Ascending aorta (tissue), 2 donors: Measurements from ENCODE around the gene CRTAC1. TPM values are rescaled to one million over a fixed set of nuclear protein-coding genes. Genes with fewer than 3 reads are reported as not detected.

Experiments used
- DNase-seq, 2 donors: peaks; one replicate each; pipeline ENCODE4 v3.0.0-alpha.2; 2019; ENCODE audit warnings: low spot score in 2 of 2
- H3K27ac ChIP-seq, 2 donors: fragments of 200-600 bp; sonication (generic); one replicate each; pipeline ENCODE4 v1.5.1; 2016 to 2017; ENCODE audit warnings: mild to moderate bottlenecking in 1 of 2
- H3K27me3 ChIP-seq: fragments of 200-600 bp; sonication (generic); one replicate; pipeline ENCODE4 v1.5.1; 2017
- H3K36me3 ChIP-seq, 2 donors: fragments of 200-600 bp; sonication (generic); one replicate each; pipeline ENCODE4 v1.5.1; 2016
- H3K4me1 ChIP-seq, 2 donors: fragments of 200-600 bp; sonication (generic); one replicate each; pipeline ENCODE4 v1.5.1; 2016 to 2017; ENCODE audit warnings: mild to moderate bottlenecking in 1 of 2
- H3K4me3 ChIP-seq, 2 donors: fragments of 200-600 bp; sonication (generic); one replicate each; pipeline ENCODE4 v1.5.1; 2016 to 2017; ENCODE audit warnings: mild to moderate bottlenecking in 1 of 2
- H3K9me3 ChIP-seq, 2 donors: fragments of 200-600 bp; sonication (generic); one replicate each; pipeline ENCODE4 v1.5.1; 2016
- intact Hi-C: fragments of 100-400 bp; cut with DNase I; formaldehyde crosslinking; loops from one replicate; pipeline ENCODE4 v1.15.1; 2023
- total RNA-seq: library from RNA; depleted of rRNA; stranded (reverse); fragments of >200 nt; gene quantifications from one replicate; pipeline ENCODE4 v1.1.0, GENCODE V29; 2016
- TF ChIP-seq, protein P1 (sequence below), 3 experiments: fragments of 200-600 bp in 2 of 3; fragments of 450-650 bp in 1 of 3; sonication (generic) in 2 of 3; IDR thresholded peaks; one replicate each; pipeline ENCODE4 v1.5.1; 2016 to 2019; ENCODE audit warnings: antibody characterized with exemption in 3 of 3, mild to moderate bottlenecking in 1 of 3, moderate library complexity in 1 of 3

CRTAC1 gene
- total RNA-seq, 1 donor from 2014 or later, result 25.2 TPM

GRCh38 chr10:97915346-97916131 lies 114.9 kb downstream of the CRTAC1 start:
- Histone ChIP-seq H3K4me1 (no peaks in the 10 kb centered on the region), H3K27ac (no peak overlapping the region), H3K36me3 (no peaks in the 10 kb centered on the region), H3K9me3 (no peaks in the 10 kb centered on the region), H3K27me3 (no peaks in the 10 kb centered on the region), H3K4me3 (no peak overlapping the region)
- TF ChIP-seq, protein P1, sequence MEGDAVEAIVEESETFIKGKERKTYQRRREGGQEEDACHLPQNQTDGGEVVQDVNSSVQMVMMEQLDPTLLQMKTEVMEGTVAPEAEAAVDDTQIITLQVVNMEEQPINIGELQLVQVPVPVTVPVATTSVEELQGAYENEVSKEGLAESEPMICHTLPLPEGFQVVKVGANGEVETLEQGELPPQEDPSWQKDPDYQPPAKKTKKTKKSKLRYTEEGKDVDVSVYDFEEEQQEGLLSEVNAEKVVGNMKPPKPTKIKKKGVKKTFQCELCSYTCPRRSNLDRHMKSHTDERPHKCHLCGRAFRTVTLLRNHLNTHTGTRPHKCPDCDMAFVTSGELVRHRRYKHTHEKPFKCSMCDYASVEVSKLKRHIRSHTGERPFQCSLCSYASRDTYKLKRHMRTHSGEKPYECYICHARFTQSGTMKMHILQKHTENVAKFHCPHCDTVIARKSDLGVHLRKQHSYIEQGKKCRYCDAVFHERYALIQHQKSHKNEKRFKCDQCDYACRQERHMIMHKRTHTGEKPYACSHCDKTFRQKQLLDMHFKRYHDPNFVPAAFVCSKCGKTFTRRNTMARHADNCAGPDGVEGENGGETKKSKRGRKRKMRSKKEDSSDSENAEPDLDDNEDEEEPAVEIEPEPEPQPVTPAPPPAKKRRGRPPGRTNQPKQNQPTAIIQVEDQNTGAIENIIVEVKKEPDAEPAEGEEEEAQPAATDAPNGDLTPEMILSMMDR (IDR thresholded peaks at IDR 0.05), result no peak
- DNase-seq, result no peak
- intact Hi-C loops, result loop anchor here (1.0 kb wide), 1 partner anchor 126 kb away; no protein-coding TSS in a partner anchor

- H3K27me3 ChIP-seq, result no peaks in the 10 kb centered on the region
- TF ChIP-seq, protein P1 (IDR thresholded peaks at IDR 0.05), result peak; percentile 60 to 87 (median 83)
- H3K9me3 ChIP-seq, result no peaks in the 10 kb centered on the region
- peak in 1 of 2 donors; percentile 73 for DNase-seq
- no peak overlapping the region for H3K4me3 ChIP-seq
- intact Hi-C loops, result loop anchor here (1.0 kb wide), 2 partner anchors 126 to 131 kb away; no protein-coding TSS in a partner anchor
- no peak overlapping the region for H3K27ac ChIP-seq
- no peaks in the 10 kb centered on the region for H3K4me1 ChIP-seq
- no peaks in the 10 kb centered on the region for H3K36me3 ChIP-seq
Measured at GRCh38 chr10:97914837-97915211, 115.6 kb downstream of the CRTAC1 start.

DNA sequence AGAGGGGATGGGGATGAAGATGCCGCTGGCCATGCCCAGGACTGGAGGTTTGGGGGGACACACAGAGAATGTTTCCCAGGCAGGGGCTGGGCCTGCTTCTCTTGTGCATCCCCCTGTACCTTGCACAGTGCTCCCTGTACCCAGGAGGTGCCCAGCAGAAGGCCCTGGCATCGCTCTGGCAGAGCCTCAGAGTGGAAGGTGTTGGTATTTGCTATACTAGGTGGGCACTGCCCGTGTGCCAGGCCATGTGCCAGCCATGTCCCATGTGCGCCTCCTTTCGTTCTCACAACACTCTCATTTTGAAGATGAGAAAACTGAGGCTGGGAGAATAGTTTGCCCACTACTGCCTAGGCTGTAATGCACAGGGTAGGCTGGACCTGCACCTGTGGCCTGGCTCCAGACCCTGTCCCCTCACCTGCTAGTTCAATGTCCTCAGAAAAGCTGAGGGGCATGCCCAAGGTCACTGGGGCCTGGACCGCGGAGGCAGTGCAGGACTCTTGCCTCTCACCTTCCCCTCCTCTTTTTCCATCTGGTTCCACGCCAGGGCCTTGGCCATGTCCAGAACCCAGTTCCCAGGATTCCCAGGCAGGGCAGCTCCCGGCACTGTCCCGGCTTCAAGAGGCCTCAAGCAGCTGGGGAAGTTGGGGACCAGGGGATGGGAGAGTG lies 116.1 kb downstream of the CRTAC1 start:
- Histone ChIP-seq H3K4me3 (no peak overlapping the region), H3K36me3 (no peaks in the 10 kb centered on the region), H3K27ac (no peak overlapping the region), H3K9me3 (no peaks in the 10 kb centered on the region), H3K27me3 (no peaks in the 10 kb centered on the region), H3K4me1 (no peaks in the 10 kb centered on the region)
- intact Hi-C loops, result loop anchor here (1.0 kb wide), 1 partner anchor 132 kb away; no protein-coding TSS in a partner anchor
- TF ChIP-seq, protein P1 (IDR thresholded peaks at IDR 0.05), result no peak
- no peak for DNase-seq

GRCh38 chr10:97913614-97914013 lies 116.8 kb downstream of the CRTAC1 start:
- intact Hi-C loops, result loop anchor here (1.0 kb wide), 1 partner anchor 133 kb away; no protein-coding TSS in a partner anchor
- Histone ChIP-seq H3K27ac (no peak overlapping the region), H3K27me3 (no peaks in the 10 kb centered on the region), H3K4me1 (no peaks in the 10 kb centered on the region), H3K9me3 (no peaks in the 10 kb centered on the region), H3K36me3 (no peaks in the 10 kb centered on the region), H3K4me3 (no peak overlapping the region)
- TF ChIP-seq, protein P1 (IDR thresholded peaks at IDR 0.05), result no peak
- no peak for DNase-seq

DNA sequence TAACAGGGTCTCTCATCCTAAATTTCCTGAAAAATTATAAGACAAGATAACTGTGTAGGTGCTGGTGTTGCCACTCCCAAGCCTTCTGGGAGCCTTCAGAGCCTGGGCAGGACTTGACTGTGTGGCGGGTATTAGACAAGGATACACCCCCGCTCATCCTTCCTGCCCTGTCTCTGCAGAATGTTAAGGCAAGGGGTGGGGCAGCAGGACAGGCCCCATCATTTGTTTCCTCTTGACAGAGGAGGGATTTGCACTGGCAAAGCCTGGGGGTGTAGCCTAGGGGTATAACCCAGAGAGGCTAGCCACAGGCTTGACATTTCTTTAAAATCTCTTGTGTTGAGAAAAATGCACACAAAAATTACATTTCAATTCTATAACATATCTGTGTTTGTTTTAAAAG lies 117.2 kb downstream of the CRTAC1 start:
- Histone ChIP-seq H3K4me1 (no peaks in the 10 kb centered on the region), H3K36me3 (no peaks in the 10 kb centered on the region), H3K9me3 (no peaks in the 10 kb centered on the region), H3K27ac (no peak overlapping the region), H3K4me3 (no peak overlapping the region), H3K27me3 (no peaks in the 10 kb centered on the region)
- no peak for DNase-seq
- TF ChIP-seq, protein P1 (IDR thresholded peaks at IDR 0.05), result no peak
- intact Hi-C loops, result no loop called here
